Neural cell (in vitro differentiated cells): ENCODE results near the gene DLG2. TPM values are rescaled to one million over a fixed set of nuclear protein-coding genes. Genes with fewer than 3 reads are reported as not detected.

Experiments used
- H2AFZ ChIP-seq: fragments of 200-600, 300-800 bp; sonication (generic), shearing (Covaris generic); 2 replicates; pipeline ENCODE4 v1.6.0; 2014; ENCODE audit warnings: low read depth, mild to moderate bottlenecking, antibody characterized with exemption, low read length, moderate library complexity
- H3F3A ChIP-seq: fragments of 200-600 bp; shearing (Covaris generic); 2 replicates; pipeline ENCODE4 v1.6.1; 2016; ENCODE audit warnings: mild to moderate bottlenecking, moderate library complexity, mixed read lengths, antibody characterized with exemption, low read length; ENCODE audit not compliant: insufficient read depth, poor library complexity, severe bottlenecking
- H3K27ac ChIP-seq: fragments of 200-600, 300-800 bp; sonication (generic), shearing (Covaris generic); 2 replicates; pipeline ENCODE4 v1.5.1; 2014; ENCODE audit warnings: mild to moderate bottlenecking, low read length, moderate library complexity
- H3K27me3 ChIP-seq: fragments of 300-800, 200-600 bp; sonication (generic), shearing (Covaris generic); 2 replicates; pipeline ENCODE4 v1.6.0; 2014; ENCODE audit warnings: mild to moderate bottlenecking, low read depth, low read length, moderate library complexity; ENCODE audit not compliant: insufficient read depth
- H3K36me3 ChIP-seq: fragments of 300-800, 200-600 bp; sonication (generic), shearing (Covaris generic); 2 replicates; pipeline ENCODE4 v1.5.1; 2014; ENCODE audit warnings: mild to moderate bottlenecking, antibody characterized with exemption, low read length, moderate library complexity; ENCODE audit not compliant: insufficient read depth
- H3K4me2 ChIP-seq: fragments of 300-800, 200-600 bp; sonication (generic), shearing (Covaris generic); 2 replicates; pipeline ENCODE4 v1.6.0; 2014; ENCODE audit warnings: mild to moderate bottlenecking, low read length
- H3K4me3 ChIP-seq: fragments of 300-800, 200-600 bp; sonication (generic), shearing (Covaris generic); 2 replicates; pipeline ENCODE4 v1.5.1; 2014; ENCODE audit warnings: mild to moderate bottlenecking, low read length, moderate library complexity
- H3K79me2 ChIP-seq: fragments of 200-600 bp; shearing (Covaris generic); replicated peaks from 2 replicates; pipeline ENCODE4 v1.6.0; 2014; ENCODE audit warnings: mild to moderate bottlenecking, low read length, moderate library complexity; ENCODE audit not compliant: insufficient read depth
- H3K9ac ChIP-seq: fragments of 300-800, 200-600 bp; sonication (generic), shearing (Covaris generic); 2 replicates; pipeline ENCODE4 v1.6.1; 2016; ENCODE audit warnings: mild to moderate bottlenecking, low read length, mixed read lengths
- H3K9me2 ChIP-seq: fragments of 200-600 bp; shearing (Covaris generic); 2 replicates; pipeline ENCODE4 v1.6.1; 2016; ENCODE audit warnings: mild to moderate bottlenecking, low read length, mixed read lengths; ENCODE audit not compliant: insufficient read depth
- H3K9me3 ChIP-seq: fragments of 200-600, 300-800 bp; sonication (generic), shearing (Covaris generic); 2 replicates; pipeline ENCODE4 v1.6.1; 2016; ENCODE audit warnings: mild to moderate bottlenecking, mixed run types, low read length, moderate library complexity, mixed read lengths
- H4K20me1 ChIP-seq: fragments of 200-600 bp; shearing (Covaris generic); 2 replicates; pipeline ENCODE4 v1.6.1; 2016; ENCODE audit warnings: mild to moderate bottlenecking, mixed run types; ENCODE audit not compliant: insufficient read depth
- EP300 ChIP-seq: fragments of 450-650 bp; conservative IDR thresholded peaks from 2 replicates; pipeline ENCODE4 v1.6.1; 2014; ENCODE audit warnings: antibody characterized with exemption, mild to moderate bottlenecking, moderate library complexity; ENCODE audit not compliant: poor library complexity, severe bottlenecking
- EZH2 ChIP-seq: fragments of 200-600, 300-800 bp; shearing (Covaris generic), sonication (generic); IDR thresholded peaks from 2 replicates; pipeline ENCODE4 v1.6.1; 2014; ENCODE audit warnings: antibody characterized with exemption, low read length, borderline replicate concordance, mild to moderate bottlenecking; ENCODE audit not compliant: insufficient read depth, poor library complexity, severe bottlenecking
- MXI1 ChIP-seq: fragments of 450-650 bp; conservative IDR thresholded peaks from 2 replicates; pipeline ENCODE4 v1.6.1; 2014; ENCODE audit warnings: antibody characterized with exemption, mild to moderate bottlenecking; ENCODE audit not compliant: poor library complexity, severe bottlenecking
- POLR2AphosphoS5 ChIP-seq: IDR thresholded peaks from 2 replicates; pipeline ENCODE4 v1.6.1; 2012
- RAD21 ChIP-seq: fragments of 450-650 bp; conservative IDR thresholded peaks from 2 replicates; pipeline ENCODE4 v1.6.1; 2014; ENCODE audit warnings: antibody characterized with exemption, mild to moderate bottlenecking, moderate library complexity
- SMC3 ChIP-seq: fragments of 450-650 bp; conservative IDR thresholded peaks from 2 replicates; pipeline ENCODE4 v1.6.1; 2014; ENCODE audit warnings: antibody characterized with exemption, mild to moderate bottlenecking, moderate library complexity; ENCODE audit not compliant: poor library complexity
- TAF1 ChIP-seq: IDR thresholded peaks from 2 replicates; pipeline ENCODE4 v1.6.1; 2012; ENCODE audit warnings: low read depth
- polyA plus RNA-seq: library from polyadenylated mRNA; depleted of rRNA; stranded (reverse); fragments of >200 nt; gene quantifications from 2 replicates; pipeline ENCODE4 v1.2.3, GENCODE V29; 2014
- TF ChIP-seq, protein P1 (sequence below): fragments of 450-650 bp; IDR thresholded peaks from 2 replicates; pipeline ENCODE4 v1.5.1; 2014; ENCODE audit warnings: antibody characterized with exemption, mild to moderate bottlenecking, moderate library complexity; ENCODE audit not compliant: poor library complexity, severe bottlenecking
- TF ChIP-seq, protein P2 (sequence below): IDR thresholded peaks from 2 replicates; pipeline ENCODE4 v1.6.1; 2012; ENCODE audit warnings: borderline replicate concordance

DLG2 gene
- polyA plus RNA-seq, 1 donor from 2014 or later: 179 TPM

GRCh38 chr11:84003181-84003580 is 1624.0 kb downstream of the DLG2 start:
- no peaks in the 10 kb centered on the region for H3K79me2 ChIP-seq
- no peak overlapping the region for H3K4me3 ChIP-seq
- peaks cover 6% of the 10 kb centered on the region for H3K9me3 ChIP-seq
- H3K9ac ChIP-seq: no peak overlapping the region
- TF ChIP-seq MXI1: no peak
- no peak for TF ChIP-seq EZH2
- TF ChIP-seq SMC3: no peak
- TF ChIP-seq POLR2AphosphoS5: no peak
- TF ChIP-seq RAD21: no peak
- TF ChIP-seq EP300: no peak
- no peaks in the 10 kb centered on the region for H3K27me3 ChIP-seq
- no peaks in the 10 kb centered on the region for H3K36me3 ChIP-seq
- H3K9me2 ChIP-seq: no peaks in the 10 kb centered on the region
- no peak overlapping the region for H3K27ac ChIP-seq
- no peaks in the 10 kb centered on the region for H3F3A ChIP-seq
- no peaks in the 10 kb centered on the region for H4K20me1 ChIP-seq
- no peak overlapping the region for H3K4me2 ChIP-seq
- H2AFZ ChIP-seq: no peak overlapping the region

DNA sequence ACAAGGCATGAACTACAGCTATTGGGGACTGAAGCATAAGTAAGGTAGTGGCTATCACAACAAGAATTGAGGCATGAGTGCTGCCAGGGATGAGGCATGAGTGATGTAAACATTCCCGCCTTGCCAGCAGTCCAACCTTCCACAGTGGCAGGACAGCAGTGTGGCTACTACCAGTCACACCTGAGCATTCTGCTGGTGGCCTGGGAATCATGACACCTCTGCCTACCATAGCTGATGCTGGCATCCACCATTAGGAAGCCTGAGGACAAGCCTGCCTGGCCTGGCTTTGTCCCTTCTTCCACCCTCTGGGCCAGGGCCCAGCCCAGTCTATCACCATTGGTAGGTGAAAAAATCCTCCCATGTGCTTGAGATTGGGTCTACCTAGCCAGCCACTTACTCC is 1628.2 kb downstream of the DLG2 start:
- H3K9me2 ChIP-seq: no peaks in the 10 kb centered on the region
- H3F3A ChIP-seq: no peaks in the 10 kb centered on the region
- H2AFZ ChIP-seq: no peak overlapping the region
- H3K4me2 ChIP-seq: no peak overlapping the region
- no peaks in the 10 kb centered on the region for H3K27me3 ChIP-seq
- no peaks in the 10 kb centered on the region for H3K79me2 ChIP-seq
- H3K9me3 ChIP-seq: peaks cover 6% of the 10 kb centered on the region
- no peak overlapping the region for H3K9ac ChIP-seq
- TF ChIP-seq RAD21: no peak
- TF ChIP-seq SMC3: no peak
- no peak for TF ChIP-seq EZH2
- no peak for TF ChIP-seq TAF1
- no peak for TF ChIP-seq EP300
- H3K36me3 ChIP-seq: no peaks in the 10 kb centered on the region
- no peak overlapping the region for H3K4me3 ChIP-seq
- H4K20me1 ChIP-seq: no peaks in the 10 kb centered on the region
- no peak overlapping the region for H3K27ac ChIP-seq

DNA sequence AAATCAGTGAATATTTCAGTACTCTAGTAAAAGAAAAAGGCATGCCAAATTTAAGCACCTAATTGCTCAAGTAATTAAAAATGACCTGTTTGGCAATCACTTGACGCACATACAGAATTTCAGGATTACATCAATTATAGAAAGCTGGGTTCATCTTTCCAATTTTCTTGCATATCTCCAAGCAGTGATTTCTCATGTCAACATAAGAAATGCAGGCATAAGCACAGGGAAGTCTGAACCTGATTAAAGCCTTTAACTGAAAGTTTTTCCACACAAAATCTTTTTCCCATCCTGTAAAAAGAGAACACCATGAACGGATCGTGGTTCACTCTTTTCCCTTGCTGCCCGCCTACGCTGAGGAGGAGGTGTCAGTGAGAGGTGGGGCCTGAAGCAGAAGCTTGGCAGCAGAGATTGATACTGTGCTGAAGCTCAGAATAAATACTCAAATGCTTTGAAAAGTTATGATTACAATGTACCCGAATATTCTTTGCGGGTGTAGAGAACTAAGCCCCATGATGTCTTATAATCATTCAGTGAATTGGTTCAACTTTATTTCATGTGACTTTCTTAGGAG is 1636.9 kb downstream of the DLG2 start:
- H3F3A ChIP-seq: no peaks in the 10 kb centered on the region
- no peaks in the 10 kb centered on the region for H3K36me3 ChIP-seq
- H3K27me3 ChIP-seq: no peaks in the 10 kb centered on the region
- H3K9ac ChIP-seq: no peak overlapping the region
- H3K4me3 ChIP-seq: no peak overlapping the region
- H4K20me1 ChIP-seq: no peaks in the 10 kb centered on the region
- H2AFZ ChIP-seq: no peak overlapping the region
- TF ChIP-seq SMC3 (no peak), EP300 (no peak), MXI1 (no peak)
- no peaks in the 10 kb centered on the region for H3K79me2 ChIP-seq
- H3K4me2 ChIP-seq: no peak overlapping the region
- H3K9me3 ChIP-seq: no peaks in the 10 kb centered on the region
- H3K27ac ChIP-seq: no peak overlapping the region
- no peaks in the 10 kb centered on the region for H3K9me2 ChIP-seq

DNA sequence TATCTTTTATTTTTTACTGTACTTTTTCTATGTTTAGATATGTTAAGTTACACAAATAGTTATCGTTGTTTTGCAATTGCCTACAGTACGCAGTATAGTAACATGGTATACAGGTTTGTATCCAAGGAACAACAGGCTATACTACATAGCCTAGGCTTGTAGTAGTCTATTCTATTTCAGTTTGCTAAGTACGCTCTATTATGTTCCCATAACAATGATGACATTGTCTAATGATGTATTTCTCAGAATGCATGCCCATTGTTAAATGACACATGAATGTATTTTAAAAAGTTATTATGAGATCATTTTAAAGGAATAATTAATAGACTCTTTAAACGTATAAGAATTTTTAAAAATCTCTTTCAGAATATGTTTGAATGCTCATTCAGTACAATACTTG is 1644.3 kb downstream of the DLG2 start:
- Histone ChIP-seq H3K27me3 (no peaks in the 10 kb centered on the region), H3K4me2 (no peak overlapping the region)

More for the DNA sequence above, 1644.3 kb downstream of the DLG2 start:
- no peaks in the 10 kb centered on the region for H3K36me3 ChIP-seq
- no peak overlapping the region for H3K27ac ChIP-seq
- H3K9me2 ChIP-seq: no peaks in the 10 kb centered on the region
- H3K79me2 ChIP-seq: no peaks in the 10 kb centered on the region
- H2AFZ ChIP-seq: no peak overlapping the region
- H3K9ac ChIP-seq: no peak overlapping the region
- no peaks in the 10 kb centered on the region for H3F3A ChIP-seq
- H3K9me3 ChIP-seq: no peaks in the 10 kb centered on the region
- no peaks in the 10 kb centered on the region for H4K20me1 ChIP-seq
- TF ChIP-seq SMC3: no peak
- TF ChIP-seq MXI1: no peak
- no peak for TF ChIP-seq EP300
- TF ChIP-seq POLR2AphosphoS5: no peak
- TF ChIP-seq RAD21: no peak
- TF ChIP-seq, protein P1, sequence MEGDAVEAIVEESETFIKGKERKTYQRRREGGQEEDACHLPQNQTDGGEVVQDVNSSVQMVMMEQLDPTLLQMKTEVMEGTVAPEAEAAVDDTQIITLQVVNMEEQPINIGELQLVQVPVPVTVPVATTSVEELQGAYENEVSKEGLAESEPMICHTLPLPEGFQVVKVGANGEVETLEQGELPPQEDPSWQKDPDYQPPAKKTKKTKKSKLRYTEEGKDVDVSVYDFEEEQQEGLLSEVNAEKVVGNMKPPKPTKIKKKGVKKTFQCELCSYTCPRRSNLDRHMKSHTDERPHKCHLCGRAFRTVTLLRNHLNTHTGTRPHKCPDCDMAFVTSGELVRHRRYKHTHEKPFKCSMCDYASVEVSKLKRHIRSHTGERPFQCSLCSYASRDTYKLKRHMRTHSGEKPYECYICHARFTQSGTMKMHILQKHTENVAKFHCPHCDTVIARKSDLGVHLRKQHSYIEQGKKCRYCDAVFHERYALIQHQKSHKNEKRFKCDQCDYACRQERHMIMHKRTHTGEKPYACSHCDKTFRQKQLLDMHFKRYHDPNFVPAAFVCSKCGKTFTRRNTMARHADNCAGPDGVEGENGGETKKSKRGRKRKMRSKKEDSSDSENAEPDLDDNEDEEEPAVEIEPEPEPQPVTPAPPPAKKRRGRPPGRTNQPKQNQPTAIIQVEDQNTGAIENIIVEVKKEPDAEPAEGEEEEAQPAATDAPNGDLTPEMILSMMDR: no peak
- no peak for TF ChIP-seq EZH2
- TF ChIP-seq, protein P2, sequence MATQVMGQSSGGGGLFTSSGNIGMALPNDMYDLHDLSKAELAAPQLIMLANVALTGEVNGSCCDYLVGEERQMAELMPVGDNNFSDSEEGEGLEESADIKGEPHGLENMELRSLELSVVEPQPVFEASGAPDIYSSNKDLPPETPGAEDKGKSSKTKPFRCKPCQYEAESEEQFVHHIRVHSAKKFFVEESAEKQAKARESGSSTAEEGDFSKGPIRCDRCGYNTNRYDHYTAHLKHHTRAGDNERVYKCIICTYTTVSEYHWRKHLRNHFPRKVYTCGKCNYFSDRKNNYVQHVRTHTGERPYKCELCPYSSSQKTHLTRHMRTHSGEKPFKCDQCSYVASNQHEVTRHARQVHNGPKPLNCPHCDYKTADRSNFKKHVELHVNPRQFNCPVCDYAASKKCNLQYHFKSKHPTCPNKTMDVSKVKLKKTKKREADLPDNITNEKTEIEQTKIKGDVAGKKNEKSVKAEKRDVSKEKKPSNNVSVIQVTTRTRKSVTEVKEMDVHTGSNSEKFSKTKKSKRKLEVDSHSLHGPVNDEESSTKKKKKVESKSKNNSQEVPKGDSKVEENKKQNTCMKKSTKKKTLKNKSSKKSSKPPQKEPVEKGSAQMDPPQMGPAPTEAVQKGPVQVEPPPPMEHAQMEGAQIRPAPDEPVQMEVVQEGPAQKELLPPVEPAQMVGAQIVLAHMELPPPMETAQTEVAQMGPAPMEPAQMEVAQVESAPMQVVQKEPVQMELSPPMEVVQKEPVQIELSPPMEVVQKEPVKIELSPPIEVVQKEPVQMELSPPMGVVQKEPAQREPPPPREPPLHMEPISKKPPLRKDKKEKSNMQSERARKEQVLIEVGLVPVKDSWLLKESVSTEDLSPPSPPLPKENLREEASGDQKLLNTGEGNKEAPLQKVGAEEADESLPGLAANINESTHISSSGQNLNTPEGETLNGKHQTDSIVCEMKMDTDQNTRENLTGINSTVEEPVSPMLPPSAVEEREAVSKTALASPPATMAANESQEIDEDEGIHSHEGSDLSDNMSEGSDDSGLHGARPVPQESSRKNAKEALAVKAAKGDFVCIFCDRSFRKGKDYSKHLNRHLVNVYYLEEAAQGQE: no peak
- TF ChIP-seq TAF1: no peak
- H3K4me3 ChIP-seq: no peak overlapping the region
